CD4-positive, alpha-beta T cell (primary cell): Measurements from ENCODE around the gene FBLN7. TPM values are rescaled to one million over a fixed set of nuclear protein-coding genes. Genes with fewer than 3 reads are reported as not detected.

Source experiments
- ATAC-seq: fragments of 200-7000 bp; cut with Tn5 transposase; one replicate; pipeline ENCODE4 v1.10.0; 2022; ENCODE audit warnings: mild to moderate bottlenecking; ENCODE audit not compliant: poor library complexity
- CTCF ChIA-PET: fragments of 350-600 bp; sonication (Branson Sonifier 250); formaldehyde crosslinking; loops from one replicate; lab custom pipeline; 2021; ENCODE audit warnings: antibody characterized with exemption, inconsistent platforms; lab: Charles Lee
- POLR2A ChIA-PET: fragments of 350-600 bp; sonication (Branson Sonifier 250); formaldehyde crosslinking; loops from one replicate; lab custom pipeline; 2021; ENCODE audit warnings: antibody characterized with exemption, inconsistent platforms; lab: Charles Lee
- DNase-seq, 14 experiments: peaks; one replicate each; pipeline ENCODE4 v3.0.0-alpha.2; 2013 to 2020; ENCODE audit warnings: mixed read lengths in 2 of 14
- H3K27ac ChIP-seq, 2 donors: one replicate each; pipeline versions ENCODE4 v1.5.1 to v1.7.0; 2013; ENCODE audit warnings: low read length in 2 of 2, low read depth in 1 of 2, mild to moderate bottlenecking in 1 of 2
- H3K27me3 ChIP-seq, 2 experiments: 1 replicate in 1 of 2; 2 replicates in 1 of 2; pipeline versions ENCODE4 v1.6.1 to v1.7.0; 2013; ENCODE audit warnings: low read length in 2 of 2, control low read depth in 1 of 2, mild to moderate bottlenecking in 1 of 2, moderate library complexity in 1 of 2; ENCODE audit not compliant: insufficient read depth in 2 of 2, control insufficient read depth in 1 of 2
- H3K36me3 ChIP-seq: one replicate; pipeline ENCODE4 v1.6.1; 2013; ENCODE audit warnings: low read length, control low read depth; ENCODE audit not compliant: insufficient read depth
- H3K4me1 ChIP-seq: one replicate; pipeline ENCODE4 v1.6.1; 2013; ENCODE audit warnings: low read length, control low read depth; ENCODE audit not compliant: insufficient read depth
- H3K4me3 ChIP-seq: one replicate; pipeline ENCODE4 v1.5.1; 2013; ENCODE audit warnings: mild to moderate bottlenecking, low read length, moderate library complexity
- H3K9me3 ChIP-seq, 2 experiments: 1 replicate in 1 of 2; 2 replicates in 1 of 2; pipeline versions ENCODE4 v1.6.1 to v1.7.0; 2013; ENCODE audit warnings: low read length in 2 of 2, mild to moderate bottlenecking in 2 of 2, control low read depth in 1 of 2, moderate library complexity in 1 of 2; ENCODE audit not compliant: control insufficient read depth in 1 of 2, insufficient read depth in 1 of 2
- H3K27ac Mint-ChIP-seq: one replicate; pipeline ENCODE4 v1.8.0; 2020; ENCODE audit warnings: mixed read lengths
- H3K27me3 Mint-ChIP-seq: one replicate; pipeline ENCODE4 v1.8.0; 2021; ENCODE audit warnings: mixed read lengths
- H3K36me3 Mint-ChIP-seq: one replicate; pipeline ENCODE4 v1.8.0; 2021; ENCODE audit warnings: low read depth, mixed read lengths
- H3K4me1 Mint-ChIP-seq: one replicate; pipeline ENCODE4 v1.8.0; 2021; ENCODE audit warnings: low read depth, mixed read lengths
- H3K4me3 Mint-ChIP-seq: one replicate; pipeline ENCODE4 v1.8.0; 2020; ENCODE audit warnings: mild to moderate bottlenecking, mixed read lengths
- H3K9me3 Mint-ChIP-seq: one replicate; pipeline ENCODE4 v1.8.0; 2020; ENCODE audit warnings: mixed read lengths
- intact Hi-C, 2 experiments: fragments of 100-400 bp; cut with DNase I in 1 of 2; cut with micrococcal nuclease in 1 of 2; formaldehyde crosslinking; loops; one replicate each; pipeline versions ENCODE4 v1.15.1 to v1.9.0; 2023 to 2025; cut with DNase I, micrococcal nuclease
- total RNA-seq, 174 experiments: library from RNA in 2 of 174; stranded (reverse) in 2 of 174; gene quantifications; one replicate each; pipeline ENCODE4 v1.2.3 and lab custom pipeline; 2021 to 2026
- TF ChIP-seq, protein P1 (sequence below): fragments of 200-600 bp; IDR thresholded peaks from one replicate; pipeline ENCODE4 v1.8.0; 2022; ENCODE audit warnings: antibody characterized with exemption, mild to moderate bottlenecking

The FBLN7 gene
- total RNA-seq, 2 experiments from 2014 or later = 27.0 to 27.2 TPM

DNA sequence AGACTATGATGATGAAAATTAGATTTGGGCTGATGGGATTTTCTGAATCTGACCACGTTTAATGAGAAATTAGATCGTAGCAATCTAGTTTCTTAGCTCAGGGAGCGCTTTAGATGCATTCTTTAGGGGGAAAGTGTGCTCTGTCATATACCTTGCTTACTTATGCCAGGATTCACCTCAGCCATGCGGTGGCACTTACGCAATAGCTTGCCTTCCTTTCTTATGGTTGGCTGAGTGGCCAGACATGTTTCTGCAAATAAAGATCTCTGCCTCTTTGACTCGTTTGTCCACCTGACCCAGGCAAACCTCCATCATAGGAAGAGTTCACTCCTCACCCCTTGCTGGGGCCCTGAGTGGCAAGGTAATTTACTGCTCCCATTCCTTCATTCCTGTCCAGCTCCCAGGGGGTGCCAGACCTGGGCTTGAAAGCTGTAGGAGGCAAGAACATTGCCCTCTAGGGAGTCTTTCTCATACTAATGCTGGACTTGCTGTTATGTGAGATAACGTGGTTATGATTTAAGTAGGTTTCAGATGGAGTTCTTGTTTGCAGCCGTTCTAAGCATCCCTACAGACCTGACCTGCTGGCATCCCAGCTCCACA lies 57.1 kb downstream of the FBLN7 start:
- Histone ChIP-seq H3K4me1 (peaks cover 38% of the 10 kb centered on the region), H3K4me3 (no peak overlapping the region), H3K27me3 (no peaks in the 10 kb centered on the region), H3K9me3 (no peaks in the 10 kb centered on the region), H3K36me3 (peaks cover 4% of the 10 kb centered on the region), H3K27ac (no peak overlapping the region)
- ATAC-seq (no peak), DNase-seq (no peak)
- no peaks in the 10 kb centered on the region for H3K9me3 Mint-ChIP-seq
- H3K4me3 Mint-ChIP-seq = no peak overlapping the region
- H3K27me3 Mint-ChIP-seq = no peaks in the 10 kb centered on the region
- peaks cover 57% of the 10 kb centered on the region for H3K4me1 Mint-ChIP-seq
- POLR2A ChIA-PET = interaction anchor here (0.9 to 1.5 kb wide), 2 partner anchors 13 to 60 kb away, joined by 5 to 7 read pairs; partner anchors contain the start of gene ZC3H8
- intact Hi-C loops = no loop called here
- peak overlapping the region; percentile 54 for H3K27ac Mint-ChIP-seq
- H3K36me3 Mint-ChIP-seq = peaks cover 37% of the 10 kb centered on the region
- TF ChIP-seq, protein P1, sequence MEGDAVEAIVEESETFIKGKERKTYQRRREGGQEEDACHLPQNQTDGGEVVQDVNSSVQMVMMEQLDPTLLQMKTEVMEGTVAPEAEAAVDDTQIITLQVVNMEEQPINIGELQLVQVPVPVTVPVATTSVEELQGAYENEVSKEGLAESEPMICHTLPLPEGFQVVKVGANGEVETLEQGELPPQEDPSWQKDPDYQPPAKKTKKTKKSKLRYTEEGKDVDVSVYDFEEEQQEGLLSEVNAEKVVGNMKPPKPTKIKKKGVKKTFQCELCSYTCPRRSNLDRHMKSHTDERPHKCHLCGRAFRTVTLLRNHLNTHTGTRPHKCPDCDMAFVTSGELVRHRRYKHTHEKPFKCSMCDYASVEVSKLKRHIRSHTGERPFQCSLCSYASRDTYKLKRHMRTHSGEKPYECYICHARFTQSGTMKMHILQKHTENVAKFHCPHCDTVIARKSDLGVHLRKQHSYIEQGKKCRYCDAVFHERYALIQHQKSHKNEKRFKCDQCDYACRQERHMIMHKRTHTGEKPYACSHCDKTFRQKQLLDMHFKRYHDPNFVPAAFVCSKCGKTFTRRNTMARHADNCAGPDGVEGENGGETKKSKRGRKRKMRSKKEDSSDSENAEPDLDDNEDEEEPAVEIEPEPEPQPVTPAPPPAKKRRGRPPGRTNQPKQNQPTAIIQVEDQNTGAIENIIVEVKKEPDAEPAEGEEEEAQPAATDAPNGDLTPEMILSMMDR = no peak
- CTCF ChIA-PET = no interaction called here

DNA sequence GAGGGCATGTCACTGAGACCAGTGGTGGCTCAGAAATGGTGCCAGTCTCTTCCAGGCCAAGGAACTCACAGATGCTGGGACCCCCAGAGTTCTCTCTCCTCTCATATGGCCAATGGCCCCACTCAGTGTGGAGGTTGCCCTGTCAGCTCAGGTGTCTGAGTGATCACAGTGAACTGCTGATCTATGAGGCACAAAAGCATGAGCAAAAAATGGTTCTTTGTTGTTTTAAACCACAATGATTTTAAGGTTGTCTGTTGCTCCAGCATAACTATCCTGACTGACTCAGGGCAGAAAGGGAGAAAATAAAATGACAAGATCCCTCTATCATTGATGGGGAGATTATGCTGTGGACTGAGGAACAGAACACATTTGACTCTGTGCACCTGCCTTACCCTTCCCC lies 57.8 kb downstream of the FBLN7 start:
- TF ChIP-seq, protein P1 = no peak
- Mint-ChIP-seq H3K27me3 (no peaks in the 10 kb centered on the region), H3K4me1 (peaks cover 55% of the 10 kb centered on the region), H3K4me3 (no peak overlapping the region), H3K36me3 (peaks cover 41% of the 10 kb centered on the region), H3K9me3 (no peaks in the 10 kb centered on the region), H3K27ac (peak overlapping the region; percentile 54)
- CTCF ChIA-PET = no interaction called here
- DNase-seq (no peak), ATAC-seq (peak; percentile 67)
- H3K9me3 ChIP-seq = no peaks in the 10 kb centered on the region
- POLR2A ChIA-PET = no interaction called here
- no peak overlapping the region for H3K4me3 ChIP-seq
- H3K27ac ChIP-seq = no peak overlapping the region
- peaks cover 4% of the 10 kb centered on the region for H3K36me3 ChIP-seq
- H3K27me3 ChIP-seq = no peaks in the 10 kb centered on the region
- intact Hi-C loops = no loop called here
- peaks cover 35% of the 10 kb centered on the region for H3K4me1 ChIP-seq

DNA sequence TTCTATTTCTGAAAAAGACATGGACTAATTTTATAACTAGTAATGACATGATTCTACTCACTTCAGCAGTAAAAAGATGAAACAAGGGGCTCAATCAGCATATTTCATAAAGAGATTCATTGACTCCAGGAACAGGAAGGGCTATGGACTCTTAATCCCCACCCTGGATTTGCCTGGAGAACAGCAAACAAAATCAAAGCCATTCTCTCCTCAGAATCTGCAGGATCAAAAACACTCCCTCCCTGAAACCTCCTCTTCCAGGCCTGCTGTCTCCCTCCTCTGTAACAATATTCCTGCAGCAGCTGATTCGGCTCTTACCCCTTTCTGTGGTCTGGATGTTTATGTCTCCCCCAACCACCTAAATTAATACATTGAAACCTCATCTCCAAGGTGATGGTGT lies 59.7 kb downstream of the FBLN7 start:
- H3K9me3 Mint-ChIP-seq = no peaks in the 10 kb centered on the region
- ChIA-PET POLR2A (interaction anchor here (1.0 kb wide), 1 partner anchor 42 kb away, joined by 4 read pairs; no protein-coding TSS in a partner anchor), CTCF (no interaction called here)
- H3K4me3 Mint-ChIP-seq = no peak overlapping the region
- peaks cover 50% of the 10 kb centered on the region for H3K36me3 Mint-ChIP-seq
- ATAC-seq = no peak
- Histone ChIP-seq H3K27ac (no peak overlapping the region), H3K4me3 (no peak overlapping the region), H3K9me3 (peaks cover 0 to 3% of the 10 kb centered on the region in 2 experiments), H3K36me3 (peaks cover 8% of the 10 kb centered on the region), H3K4me1 (peaks cover 23% of the 10 kb centered on the region), H3K27me3 (no peaks in the 10 kb centered on the region)
- H3K27ac Mint-ChIP-seq = no peak overlapping the region
- no peak for DNase-seq
- H3K27me3 Mint-ChIP-seq = no peaks in the 10 kb centered on the region
- intact Hi-C loops = no loop called here
- H3K4me1 Mint-ChIP-seq = peaks cover 40% of the 10 kb centered on the region
- TF ChIP-seq, protein P1 = no peak
